ENCODE results near the gene SLC4A4.

Gene SLC4A4

DNA sequence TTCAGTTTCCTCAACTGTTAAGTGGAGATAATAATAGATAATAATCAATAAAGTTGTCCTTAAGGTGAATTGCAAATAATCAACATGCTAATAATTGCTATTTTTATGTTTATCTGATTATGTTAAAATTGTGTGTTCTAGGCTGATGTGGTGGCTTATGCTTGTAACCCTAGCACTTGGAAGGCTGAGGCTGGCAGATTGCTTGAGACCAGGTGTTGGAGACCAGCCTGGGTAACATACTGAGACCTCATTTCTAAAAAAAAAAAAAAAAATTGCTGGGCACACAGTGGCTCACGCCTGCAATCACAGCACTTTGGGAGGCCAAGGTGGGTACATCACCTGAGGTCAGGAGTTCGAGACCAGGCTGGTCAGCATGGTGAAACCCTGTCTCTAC is 269.9 kb downstream of the SLC4A4 start:
- no peak for DNase-seq

DNA sequence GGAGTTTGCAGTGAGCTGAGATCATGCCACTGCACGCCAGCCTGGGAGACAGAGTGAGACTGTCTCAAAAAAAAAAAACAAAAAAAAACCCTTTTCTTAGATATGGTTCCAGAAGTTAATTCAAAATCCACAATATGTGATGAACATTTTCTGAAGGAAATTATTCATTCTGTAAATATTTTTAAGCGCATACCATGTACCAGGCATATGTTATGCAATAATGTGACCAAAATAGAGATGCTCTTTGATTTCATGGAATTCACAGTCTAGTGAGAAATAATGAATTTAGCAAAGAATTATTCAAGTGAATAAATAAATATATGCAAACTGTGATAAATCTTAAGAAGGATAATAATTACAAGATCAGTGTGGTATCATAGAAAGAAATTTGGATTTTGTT is 270.3 kb downstream of the SLC4A4 start:
- no peak for DNase-seq

DNA sequence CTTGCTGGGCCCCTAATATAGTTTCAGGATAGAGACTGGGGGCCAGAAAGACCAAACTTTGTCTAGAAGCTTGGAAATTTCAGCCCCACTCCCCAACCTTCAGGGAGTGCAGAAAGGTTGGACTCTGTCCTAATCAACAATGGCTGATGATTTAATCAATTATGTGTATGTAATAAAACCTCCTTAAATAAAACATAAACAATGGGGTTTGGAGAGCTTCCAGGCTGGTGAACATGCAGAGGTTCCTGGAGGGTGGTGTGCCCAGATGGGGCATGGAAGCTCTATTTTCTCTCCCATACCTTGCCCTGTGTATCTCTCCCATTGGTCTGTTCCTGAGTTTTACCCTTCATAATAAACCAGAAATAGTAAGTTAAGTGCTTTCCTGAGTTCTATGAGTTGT is 270.8 kb downstream of the SLC4A4 start:
- no peak for DNase-seq

DNA sequence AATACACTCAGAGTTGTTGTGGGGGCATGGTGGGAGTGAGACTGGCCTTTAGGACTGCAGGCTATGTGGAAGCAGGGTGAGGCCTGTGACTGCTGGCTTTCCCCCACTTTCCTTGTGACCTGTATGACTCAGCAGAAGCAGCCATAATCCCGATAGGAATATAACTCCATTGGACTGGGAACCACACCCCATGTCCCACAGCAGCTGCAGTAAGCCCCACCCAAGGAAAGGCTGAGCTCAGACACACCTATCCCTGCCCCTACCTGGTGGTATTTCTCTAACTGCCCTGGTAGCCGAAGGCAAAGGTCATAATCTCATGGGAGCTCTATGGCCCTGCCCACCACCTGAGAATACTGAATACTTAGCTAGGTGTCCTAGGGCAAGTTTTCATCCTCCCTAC is 275.8 kb downstream of the SLC4A4 start:
- no peak for DNase-seq

- no peak for DNase-seq
Measured at GRCh38 chr4:71616168-71616811, 277.5 kb downstream of the SLC4A4 start.

Data from stimulated activated CD4-positive, alpha-beta T cell treated with anti-CD3 and anti-CD28 coated beads, Interleukin-4, amount 100 ng/mL, for 4 hours (primary cell).